ENCODE results near the gene KLHL25. TPM values are rescaled to one million over a fixed set of nuclear protein-coding genes. Genes with fewer than 3 reads are reported as not detected.
A peak's percentile ranks its signal among the peaks of the same experiment; 100 is the strongest.

Gene KLHL25
- total RNA-seq, 1 donor, result 4.3 TPM

DNA sequence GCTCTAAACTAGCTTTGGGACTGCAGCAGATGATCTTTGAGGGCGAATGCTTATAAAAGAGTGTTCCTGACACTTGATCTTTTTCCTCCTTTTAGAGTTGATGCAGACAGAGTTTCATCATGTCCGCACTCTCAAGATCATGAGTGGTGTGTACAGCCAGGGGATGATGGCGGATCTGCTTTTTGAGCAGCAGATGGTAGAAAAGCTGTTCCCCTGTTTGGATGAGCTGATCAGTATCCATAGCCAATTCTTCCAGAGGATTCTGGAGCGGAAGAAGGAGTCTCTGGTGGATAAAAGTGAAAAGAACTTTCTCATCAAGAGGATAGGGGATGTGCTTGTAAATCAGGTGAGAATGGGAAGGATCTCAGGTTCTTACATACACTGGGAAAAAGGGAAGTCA, 75.7 kb downstream of the KLHL25 start:
- H3K4me3 ChIP-seq (ENCODE audit: low read depth, low read length), result no peak overlapping the region
- TF ChIP-seq, protein P1, sequence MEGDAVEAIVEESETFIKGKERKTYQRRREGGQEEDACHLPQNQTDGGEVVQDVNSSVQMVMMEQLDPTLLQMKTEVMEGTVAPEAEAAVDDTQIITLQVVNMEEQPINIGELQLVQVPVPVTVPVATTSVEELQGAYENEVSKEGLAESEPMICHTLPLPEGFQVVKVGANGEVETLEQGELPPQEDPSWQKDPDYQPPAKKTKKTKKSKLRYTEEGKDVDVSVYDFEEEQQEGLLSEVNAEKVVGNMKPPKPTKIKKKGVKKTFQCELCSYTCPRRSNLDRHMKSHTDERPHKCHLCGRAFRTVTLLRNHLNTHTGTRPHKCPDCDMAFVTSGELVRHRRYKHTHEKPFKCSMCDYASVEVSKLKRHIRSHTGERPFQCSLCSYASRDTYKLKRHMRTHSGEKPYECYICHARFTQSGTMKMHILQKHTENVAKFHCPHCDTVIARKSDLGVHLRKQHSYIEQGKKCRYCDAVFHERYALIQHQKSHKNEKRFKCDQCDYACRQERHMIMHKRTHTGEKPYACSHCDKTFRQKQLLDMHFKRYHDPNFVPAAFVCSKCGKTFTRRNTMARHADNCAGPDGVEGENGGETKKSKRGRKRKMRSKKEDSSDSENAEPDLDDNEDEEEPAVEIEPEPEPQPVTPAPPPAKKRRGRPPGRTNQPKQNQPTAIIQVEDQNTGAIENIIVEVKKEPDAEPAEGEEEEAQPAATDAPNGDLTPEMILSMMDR (IDR thresholded peaks at IDR 0.05; ENCODE audit: insufficient read depth, low read depth, low read length), result no peak
- DNase-seq (ENCODE audit: low read depth), result no peak

DNA sequence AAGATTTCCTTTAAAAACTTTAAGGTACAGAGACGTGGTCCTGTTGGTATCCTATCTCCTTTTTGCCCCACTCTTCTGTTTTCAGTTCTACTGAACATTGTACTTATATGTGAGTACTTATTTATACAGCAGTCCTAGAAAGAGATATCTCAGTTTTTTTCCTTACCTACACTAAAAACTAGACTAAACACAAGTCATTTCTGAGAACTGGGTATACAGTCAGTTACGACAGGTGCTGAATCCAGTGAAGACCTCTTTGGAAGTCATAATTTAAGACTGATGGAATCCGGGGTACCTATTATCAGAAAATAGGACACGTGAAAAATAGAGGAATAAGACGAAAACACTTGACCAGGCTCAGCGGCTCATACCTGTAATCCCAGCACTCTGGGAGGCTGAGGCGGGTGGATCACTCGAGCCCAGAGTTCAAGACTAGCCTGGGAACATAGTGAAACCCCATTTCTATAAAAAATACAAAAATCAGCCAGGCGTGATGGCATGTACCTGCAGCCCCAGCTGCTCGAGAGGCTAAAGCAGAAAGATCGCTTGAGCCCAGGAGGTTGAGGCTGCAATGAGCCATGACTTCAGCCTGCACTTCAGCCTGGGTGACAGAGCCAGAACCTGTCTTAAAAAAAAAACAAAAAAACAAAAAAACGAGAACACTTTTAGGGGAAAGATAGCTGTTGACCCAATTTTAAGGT, 76.3 kb downstream of the KLHL25 start:
- no peak for DNase-seq (ENCODE audit: low read depth)
- TF ChIP-seq, protein P1 (IDR thresholded peaks at IDR 0.05; ENCODE audit: insufficient read depth, low read depth, low read length), result no peak
- H3K4me3 ChIP-seq (ENCODE audit: low read depth, low read length), result no peak overlapping the region

- no peak for DNase-seq (ENCODE audit: low read depth)
- no peak overlapping the region for H3K4me3 ChIP-seq (ENCODE audit: low read depth, low read length)
- TF ChIP-seq, protein P1 (IDR thresholded peaks at IDR 0.05; ENCODE audit: insufficient read depth, low read depth, low read length), result no peak
Observed at GRCh38 chr15:85717212-85717611, 77.5 kb downstream of the KLHL25 start.

DNA sequence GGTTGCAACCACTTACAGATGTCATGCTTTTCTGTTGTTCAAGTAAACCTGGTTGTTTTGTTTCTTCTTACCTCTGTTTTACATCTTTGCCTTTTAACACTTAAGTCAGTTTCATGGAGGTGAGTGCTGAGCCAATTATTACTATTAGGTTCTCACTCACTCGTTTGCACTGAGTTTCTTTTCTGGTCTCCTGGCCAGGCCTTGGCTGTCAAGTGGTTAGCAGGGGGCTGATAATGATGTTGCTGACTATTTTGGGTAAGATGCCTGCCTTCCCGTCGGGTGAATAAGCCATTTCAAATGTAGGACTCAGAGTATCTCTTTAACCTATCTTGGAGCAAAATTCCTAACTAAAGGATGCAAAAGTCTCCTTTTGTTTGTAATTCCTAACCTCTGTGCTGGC, 78.5 kb downstream of the KLHL25 start:
- no peak overlapping the region for H3K4me3 ChIP-seq (ENCODE audit: low read depth, low read length)
- DNase-seq (ENCODE audit: low read depth), result no peak
- TF ChIP-seq, protein P1 (IDR thresholded peaks at IDR 0.05; ENCODE audit: insufficient read depth, low read depth, low read length), result no peak

DNA sequence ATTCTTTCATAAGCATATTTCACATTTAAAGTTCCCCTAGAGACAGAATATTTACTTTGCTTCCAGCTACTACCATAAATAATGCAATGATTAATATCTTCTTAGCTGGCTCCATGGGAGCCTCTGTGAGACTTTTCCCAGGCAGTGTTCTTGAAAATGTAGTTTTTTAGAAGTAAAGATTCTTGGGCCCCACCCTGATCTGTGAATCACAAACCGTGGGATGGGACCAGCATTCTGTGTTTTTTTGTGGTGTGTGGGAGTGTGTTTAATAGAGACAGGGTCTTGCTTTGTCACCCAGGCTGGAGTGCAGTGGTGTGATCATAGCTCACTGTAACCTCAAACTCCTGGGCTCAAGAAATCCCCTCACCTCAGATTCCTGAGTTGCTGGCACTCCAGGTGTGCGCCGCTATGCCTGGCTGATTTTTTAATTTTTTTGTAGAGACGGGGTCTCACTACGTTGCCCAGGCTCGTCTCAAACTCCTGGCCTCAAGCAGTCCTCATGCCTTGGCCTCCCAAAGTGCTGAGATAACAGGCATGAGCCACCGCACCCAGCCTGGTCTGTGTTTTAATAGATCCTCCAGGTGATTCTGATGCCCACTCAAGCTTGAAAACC, 83.0 kb downstream of the KLHL25 start:
- no peak overlapping the region for H3K4me3 ChIP-seq (ENCODE audit: low read depth, low read length)
- TF ChIP-seq, protein P1 (IDR thresholded peaks at IDR 0.05; ENCODE audit: insufficient read depth, low read depth, low read length), result no peak
- DNase-seq (ENCODE audit: low read depth), result peak; percentile 51

DNA sequence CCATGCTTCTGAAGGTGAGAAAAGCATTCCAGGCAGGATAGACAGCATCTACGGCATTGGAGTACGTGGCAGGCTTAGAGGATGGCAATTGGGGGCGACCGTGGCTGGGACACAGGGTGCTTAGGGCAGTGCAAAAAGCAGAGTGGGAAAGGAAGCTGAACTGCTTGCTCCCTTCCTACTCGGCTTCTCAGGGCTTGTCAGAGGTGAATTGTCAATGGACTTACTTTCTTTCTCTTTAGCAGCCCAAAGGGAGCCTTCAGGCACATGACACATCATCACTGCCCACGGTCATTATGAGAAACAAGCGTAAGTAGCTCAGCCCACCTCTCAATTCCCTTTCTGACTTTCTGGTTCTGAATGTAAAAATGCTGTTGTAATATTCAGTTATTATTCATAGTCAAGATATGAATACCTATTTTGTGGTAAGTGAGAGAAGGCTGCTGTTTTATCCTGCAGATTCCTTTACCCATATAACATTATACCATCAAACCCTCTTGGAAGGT, 84.3 kb downstream of the KLHL25 start:
- TF ChIP-seq, protein P1 (IDR thresholded peaks at IDR 0.05; ENCODE audit: insufficient read depth, low read depth, low read length), result no peak
- no peak for DNase-seq (ENCODE audit: low read depth)
- no peak overlapping the region for H3K4me3 ChIP-seq (ENCODE audit: low read depth, low read length)

Small RNA genes within 50 kb of the gene (small RNA-seq; reads per million reads assigned to genes)
- gene AC021739.1 (not detected), gene MIR1276 (1.2 reads per million, percentile 24 among the genes with 10 or more reads in this experiment), gene MIR548AP (not detected), gene RNU6-231P (not detected)
